ENCODE results near the gene ZKSCAN2.
A peak's percentile ranks its signal among the peaks of the same experiment; 100 is the strongest.

Gene ZKSCAN2

DNA sequence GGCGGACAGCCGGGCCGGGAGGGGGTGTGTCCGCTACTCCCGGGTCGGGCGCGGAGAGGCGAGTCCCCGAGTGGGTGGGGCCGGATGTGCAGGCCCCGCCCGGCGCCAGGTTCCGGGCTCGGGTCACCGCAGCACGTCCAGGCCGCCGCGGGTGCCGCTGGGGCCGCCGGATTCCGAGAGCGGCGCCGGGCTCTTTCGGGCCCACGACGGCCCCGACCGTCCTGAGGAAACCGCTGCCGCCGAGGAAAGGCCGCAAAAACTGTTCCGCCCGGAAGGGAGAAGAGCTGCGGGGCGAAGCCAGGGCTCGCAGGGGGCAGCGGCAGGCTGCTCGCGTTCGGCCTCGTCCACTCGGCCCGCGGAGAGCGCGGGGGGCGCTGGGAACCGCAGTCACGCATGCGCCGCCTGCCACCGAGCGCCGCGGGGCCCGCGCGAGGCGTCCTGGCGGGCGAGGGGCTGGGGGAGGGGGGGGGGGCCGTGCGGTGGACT, at the start of gene ZKSCAN2:
TSS of gene ZKSCAN2 (minus strand) at position 376 of the 486 bp plus-strand sequence. CDS start 718 bp downstream, outside the sequence.
- DNase-seq (ENCODE audit: low spot score), result peak; percentile 94

DNA sequence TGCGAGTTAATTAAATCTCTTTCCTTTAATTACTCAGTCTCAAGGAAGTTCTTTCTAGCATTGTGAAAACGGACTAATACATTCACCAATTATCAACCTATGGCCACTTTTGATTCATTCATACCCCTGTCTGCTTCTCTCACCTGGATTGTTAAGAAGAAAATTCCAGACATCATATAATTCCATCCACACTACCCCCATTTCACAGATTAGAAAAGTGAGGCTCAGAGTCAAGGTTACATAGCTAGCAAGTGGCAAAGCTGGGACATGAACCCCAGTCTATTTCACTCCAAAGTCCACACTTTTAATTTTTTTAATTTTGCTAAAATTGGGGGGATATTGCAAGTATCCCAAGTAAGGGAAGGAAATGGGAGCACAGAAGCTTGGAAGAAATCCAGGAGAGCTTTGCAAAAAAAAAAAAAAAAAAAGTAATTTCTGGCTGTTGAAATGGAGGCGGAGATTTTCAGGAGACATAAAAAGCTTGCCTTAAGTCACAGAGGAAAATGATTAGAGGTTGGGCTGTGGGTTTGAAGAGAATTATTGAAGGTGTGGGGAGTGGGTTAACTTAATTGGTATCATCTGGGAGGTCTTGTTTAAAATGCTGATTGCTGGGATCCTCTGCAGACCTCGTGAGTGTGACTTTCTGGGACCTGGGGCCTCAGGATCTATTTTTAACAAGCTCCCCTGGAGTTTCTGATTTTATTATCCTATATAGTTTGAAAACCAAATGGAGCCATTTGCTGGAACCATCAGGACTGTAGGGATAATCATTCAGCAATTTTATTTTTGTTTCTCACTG, 42.3 kb upstream of the ZKSCAN2 start:
- no peak for DNase-seq (ENCODE audit: low spot score)

- no peak for DNase-seq (ENCODE audit: low spot score)
Measured at GRCh38 chr16:25298165-25298872, 40.7 kb upstream of the ZKSCAN2 start.

- no peak for DNase-seq (ENCODE audit: low spot score)
Measured at GRCh38 chr16:25297151-25297787, 39.6 kb upstream of the ZKSCAN2 start.

DNA sequence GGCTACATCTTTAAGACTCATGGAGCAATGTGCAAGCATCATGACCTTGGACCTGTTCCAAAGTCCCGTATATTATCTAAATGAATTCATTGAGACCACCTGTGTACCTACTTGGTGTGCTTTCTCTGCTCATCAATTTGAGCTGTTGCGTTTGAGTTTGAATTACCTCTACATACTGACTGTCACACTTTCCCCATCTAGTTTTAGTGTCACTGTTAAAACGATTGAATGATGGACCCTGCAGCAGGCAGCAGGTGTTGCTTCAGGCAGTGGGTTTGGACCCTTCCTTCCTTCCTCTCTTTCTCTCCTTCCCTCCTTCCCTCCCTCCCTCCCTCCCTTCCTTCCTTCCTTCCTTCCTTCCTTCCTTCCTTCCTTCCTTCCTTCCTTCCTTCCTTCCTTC, 33.9 kb upstream of the ZKSCAN2 start:
- DNase-seq (ENCODE audit: low spot score), result no peak

DNA sequence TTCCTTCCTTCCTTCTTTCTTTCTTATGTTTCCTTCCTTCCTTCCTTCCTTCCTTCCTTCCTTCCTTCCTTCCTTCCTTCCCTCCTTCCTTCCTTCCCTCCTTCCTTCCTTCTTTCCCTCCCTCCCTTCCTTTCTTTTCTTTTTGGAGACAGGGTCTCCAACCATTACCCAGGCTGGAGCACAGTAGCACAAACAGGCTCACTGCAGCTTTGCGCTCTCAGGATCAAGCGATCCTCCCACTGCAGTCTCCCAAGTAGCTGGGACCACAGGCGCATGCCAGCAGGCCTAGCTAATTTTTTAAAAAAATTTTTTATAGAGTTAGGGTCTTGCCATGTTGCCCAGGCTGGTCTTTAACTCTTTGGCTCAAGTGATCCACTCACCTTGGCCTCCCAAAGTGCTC, 31.8 kb upstream of the ZKSCAN2 start:
- DNase-seq (ENCODE audit: low spot score), result no peak

- no peak for DNase-seq (ENCODE audit: low spot score)
Measured at GRCh38 chr16:25279491-25279890, 21.8 kb upstream of the ZKSCAN2 start.

GRCh38 chr16:25271421-25271820, 13.8 kb upstream of the ZKSCAN2 start:
- no peak for DNase-seq (ENCODE audit: low spot score)

DNA sequence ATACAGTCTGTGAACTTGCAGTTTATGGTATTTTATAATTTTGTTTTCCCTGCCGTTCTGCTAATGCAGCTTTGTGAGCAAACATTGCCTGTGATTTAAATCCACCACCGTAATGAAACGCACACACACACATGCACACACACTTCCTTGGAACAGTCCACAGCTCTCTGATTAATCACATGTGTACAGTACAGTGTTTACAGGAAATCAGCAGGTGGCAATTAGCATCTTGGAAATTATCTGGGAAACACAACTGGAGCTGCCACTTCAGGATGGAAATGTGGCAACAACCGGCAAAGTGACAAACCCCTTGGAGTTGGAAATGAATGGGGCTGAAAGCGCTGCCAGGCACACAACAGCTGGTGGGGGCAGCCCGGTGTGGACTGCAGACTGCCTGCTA, 12.9 kb upstream of the ZKSCAN2 start:
- DNase-seq (ENCODE audit: low spot score), result no peak

DNA sequence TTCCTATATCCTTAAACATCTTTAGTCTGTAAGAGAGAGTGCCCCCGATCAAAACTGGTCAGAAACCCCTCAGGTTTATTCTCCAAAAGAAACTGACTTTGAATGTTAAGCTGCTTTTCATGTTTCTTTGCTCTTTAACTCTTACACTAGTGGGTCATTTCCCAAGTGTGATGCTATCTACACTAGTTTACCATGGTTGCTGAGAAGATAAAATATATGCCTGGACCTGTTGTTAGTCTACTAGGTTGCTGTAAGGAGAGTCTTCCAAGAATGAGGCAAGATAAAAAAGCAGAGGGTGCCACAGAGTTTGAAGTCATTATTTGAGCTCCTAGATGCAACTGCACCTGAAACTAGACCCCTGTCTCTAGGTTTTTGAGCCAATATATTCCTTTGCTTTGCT, 12.2 kb upstream of the ZKSCAN2 start:
- DNase-seq (ENCODE audit: low spot score), result no peak

DNA sequence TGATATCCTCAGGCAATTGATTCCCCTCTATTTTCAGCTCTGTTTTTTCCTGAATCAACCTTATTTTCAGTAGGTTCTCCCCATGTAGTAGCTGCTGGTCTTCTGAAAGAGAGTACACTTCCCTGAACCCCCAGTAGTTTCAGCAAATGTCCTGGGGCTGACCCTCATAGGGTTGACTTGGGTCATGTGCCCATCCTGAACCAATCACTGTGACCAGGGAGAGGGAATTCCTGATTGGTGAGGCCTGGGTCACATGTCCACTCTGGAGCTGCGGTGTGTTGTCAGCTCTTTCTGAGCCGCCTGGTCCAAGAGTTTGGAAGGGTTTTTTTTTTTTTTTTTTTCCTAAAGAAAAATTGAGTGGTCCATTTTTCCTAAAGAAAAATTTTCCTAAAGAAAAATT, 8.3 kb upstream of the ZKSCAN2 start:
- no peak for DNase-seq (ENCODE audit: low spot score)

- DNase-seq (ENCODE audit: low spot score), result no peak
Measured at GRCh38 chr16:25264597-25264996, 7.0 kb upstream of the ZKSCAN2 start.

- DNase-seq (ENCODE audit: low spot score), result no peak
Measured at GRCh38 chr16:25260416-25260815, 2.8 kb upstream of the ZKSCAN2 start.

GRCh38 chr16:25258861-25259179, 1.2 kb upstream of the ZKSCAN2 start:
- DNase-seq (ENCODE audit: low spot score), result no peak

DNA sequence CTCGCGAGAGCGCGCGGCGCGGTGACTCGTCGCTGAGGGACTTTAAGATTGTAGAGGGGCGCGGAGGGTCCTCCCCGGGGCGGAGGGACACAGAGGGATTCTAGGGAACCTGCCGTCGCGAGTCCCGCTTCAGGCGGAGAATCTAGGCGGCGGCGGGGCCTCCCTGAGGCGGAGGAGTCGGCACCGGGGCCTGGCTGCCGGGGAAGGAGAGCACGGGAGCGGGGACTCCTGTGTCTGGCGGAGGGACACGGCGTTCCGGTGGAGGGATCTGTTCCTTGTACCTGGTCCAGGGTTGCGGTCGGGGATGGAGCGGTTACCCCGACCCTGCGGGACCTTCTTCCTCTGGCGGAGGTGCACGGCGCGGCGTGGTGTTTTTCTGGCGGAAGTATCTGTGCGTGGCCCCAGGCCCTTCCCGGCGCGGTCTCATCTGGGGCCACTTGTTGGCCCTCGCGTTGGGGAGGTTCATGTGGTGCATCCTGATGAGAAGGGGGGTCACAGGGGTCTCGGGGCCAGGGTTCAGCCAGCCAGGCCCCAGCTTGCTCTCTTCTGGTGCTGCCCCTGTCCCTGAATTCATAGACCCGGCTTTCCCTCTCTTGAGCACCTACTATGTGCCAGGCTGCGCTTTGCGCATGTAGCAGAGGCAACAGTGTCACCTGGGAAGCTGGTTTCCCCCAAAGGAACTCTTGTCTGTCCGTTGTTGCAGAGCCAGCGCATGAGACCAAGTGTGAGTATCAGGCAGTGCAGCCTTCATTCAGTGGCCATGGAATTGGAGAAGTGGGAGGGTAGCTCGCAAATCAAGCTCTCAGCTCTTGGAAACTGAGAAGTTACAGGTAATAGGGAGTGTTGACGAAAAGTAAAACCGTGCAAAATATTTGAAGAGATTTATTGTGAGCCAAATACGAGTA, 563 bp upstream of the ZKSCAN2 start:
- peak; percentile 66 for DNase-seq (ENCODE audit: low spot score)

DNA sequence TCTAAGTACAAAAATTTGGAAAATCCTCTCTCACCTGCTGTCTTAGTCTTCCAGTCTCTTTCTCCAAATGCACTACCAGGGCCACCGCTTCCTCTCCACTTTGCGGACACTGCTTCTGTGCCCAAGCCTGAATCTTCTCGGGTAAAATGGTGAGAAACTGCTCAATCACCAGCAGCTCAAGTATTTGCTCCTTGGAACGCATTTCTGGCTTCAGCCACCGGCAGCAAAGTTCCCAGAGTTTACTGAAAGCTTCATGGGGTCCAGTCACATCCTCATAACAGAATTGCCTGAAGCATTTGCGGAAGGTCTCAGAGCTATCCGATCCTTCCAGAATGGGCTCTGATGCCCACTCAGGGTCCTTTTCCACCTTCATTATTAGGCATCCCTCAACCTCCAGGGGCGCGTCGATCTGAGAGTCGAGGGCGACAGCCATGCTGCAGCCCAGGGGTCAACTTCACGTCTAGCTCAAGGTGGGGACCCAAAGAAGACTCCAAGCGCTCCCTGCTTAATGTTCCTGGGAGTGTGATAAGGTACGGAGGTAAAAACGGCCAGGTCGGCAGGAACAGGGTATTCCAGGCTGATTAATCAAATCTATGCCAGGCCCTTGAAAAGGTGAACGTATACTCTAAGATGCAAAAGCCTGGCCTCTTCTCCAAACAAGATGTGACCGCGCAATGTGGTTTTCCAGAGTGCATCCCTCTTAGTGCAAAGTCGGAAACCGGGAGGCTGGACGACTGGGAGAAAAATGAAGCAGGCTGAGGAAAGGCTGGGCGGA, 763 bp downstream of the ZKSCAN2 start:
- DNase-seq (ENCODE audit: low spot score), result peak; percentile 21

DNA sequence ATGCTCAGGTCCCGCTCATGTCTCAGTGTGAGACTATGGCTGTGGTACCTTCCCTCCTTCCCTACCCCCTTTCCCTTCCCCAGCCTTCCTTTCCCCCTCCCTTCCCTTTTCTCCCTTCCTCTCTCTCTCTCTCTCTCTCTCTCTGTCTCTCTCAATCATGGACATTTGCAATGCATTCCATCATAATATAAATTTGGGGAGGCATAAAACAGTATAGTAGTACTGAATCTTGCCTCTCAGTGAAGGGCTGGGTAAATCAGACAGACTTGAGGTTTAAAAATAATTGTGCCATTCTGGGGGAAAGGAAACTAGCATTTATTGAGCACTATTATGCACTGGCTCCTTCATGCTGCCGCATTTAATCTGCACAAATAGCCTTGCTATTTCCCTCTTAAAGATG, 4.3 kb downstream of the ZKSCAN2 start:
- no peak for DNase-seq (ENCODE audit: low spot score)

DNA sequence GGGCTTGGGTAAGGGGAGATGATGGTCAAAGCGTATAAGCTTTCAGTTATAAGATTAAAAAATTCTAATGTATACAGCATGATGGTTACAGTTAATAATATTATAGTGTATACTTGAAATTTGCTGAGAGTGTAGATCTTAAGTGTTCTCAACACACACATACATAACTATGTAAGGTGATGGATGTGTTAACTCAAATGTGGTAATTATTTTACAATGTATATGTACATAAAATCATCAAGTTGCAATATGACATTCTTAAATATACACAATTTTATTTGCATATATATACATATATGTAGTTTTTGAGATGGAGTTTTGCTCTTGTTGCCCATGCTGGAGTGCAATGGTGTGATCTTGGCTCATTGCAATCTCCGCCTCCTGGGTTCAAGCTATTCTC, 7.2 kb downstream of the ZKSCAN2 start:
- DNase-seq (ENCODE audit: low spot score), result no peak

- peak; percentile 12 for DNase-seq (ENCODE audit: low spot score)
Measured at GRCh38 chr16:25235991-25236390, 21.7 kb downstream of the ZKSCAN2 start.

GRCh38 chr16:25228372-25228771, 29.3 kb downstream of the ZKSCAN2 start:
- no peak for DNase-seq (ENCODE audit: low spot score)

GRCh38 chr16:25224731-25225319, 32.8 kb downstream of the ZKSCAN2 start:
- DNase-seq (ENCODE audit: low spot score), result no peak

Measured in AG08395 (cell line).